ENCODE data around the gene SYPL2.

The SYPL2 gene

GRCh38 chr1:109492779-109493178 is 26.4 kb downstream of the SYPL2 start:
- DNase-seq (ENCODE audit: low read depth), result no peak

GRCh38 chr1:109493227-109493626 is 26.9 kb downstream of the SYPL2 start:
- DNase-seq (ENCODE audit: low read depth), result no peak

GRCh38 chr1:109493805-109494539 is 27.6 kb downstream of the SYPL2 start, which contains the start of gene CYB561D1:
CYB561D1 (plus strand) TSS chr1:109494094; CDS start chr1:109494140, 46 bp downstream.
- DNase-seq (ENCODE audit: low read depth), result peak; percentile 87

GRCh38 chr1:109495738-109496137 is 29.4 kb downstream of the SYPL2 start:
- DNase-seq (ENCODE audit: low read depth), result no peak

GRCh38 chr1:109497449-109498160 is 31.3 kb downstream of the SYPL2 start:
- no peak for DNase-seq (ENCODE audit: low read depth)

- DNase-seq (ENCODE audit: low read depth), result no peak
Measured at GRCh38 chr1:109498161-109498801, 31.9 kb downstream of the SYPL2 start.

- no peak for DNase-seq (ENCODE audit: low read depth)
Measured at GRCh38 chr1:109499081-109499480, 32.7 kb downstream of the SYPL2 start.

GRCh38 chr1:109499661-109500536 is 33.6 kb downstream of the SYPL2 start:
- DNase-seq (ENCODE audit: low read depth), result peak; percentile 36

- DNase-seq (ENCODE audit: low read depth), result no peak
Measured at GRCh38 chr1:109500941-109501381, 34.6 kb downstream of the SYPL2 start.

- DNase-seq (ENCODE audit: low read depth), result no peak
Measured at GRCh38 chr1:109501644-109502363, 35.5 kb downstream of the SYPL2 start.

- no peak for DNase-seq (ENCODE audit: low read depth)
Measured at GRCh38 chr1:109502364-109502851, 36.1 kb downstream of the SYPL2 start.

- no peak for DNase-seq (ENCODE audit: low read depth)
Measured at GRCh38 chr1:109503935-109504334, 37.6 kb downstream of the SYPL2 start.

GRCh38 chr1:109504974-109505373 is 38.6 kb downstream of the SYPL2 start:
- DNase-seq (ENCODE audit: low read depth), result no peak

GRCh38 chr1:109508001-109508872 is 41.9 kb downstream of the SYPL2 start:
- no peak for DNase-seq (ENCODE audit: low read depth)

- DNase-seq (ENCODE audit: low read depth), result no peak
Measured at GRCh38 chr1:109508873-109509175, 42.5 kb downstream of the SYPL2 start.

GRCh38 chr1:109509176-109510134 is 43.1 kb downstream of the SYPL2 start, which contains the start of gene AMIGO1:
AMIGO1 (minus strand) TSS chr1:109509727; CDS start chr1:109508912, 815 bp downstream.
- DNase-seq (ENCODE audit: low read depth), result peak; percentile 59

GRCh38 chr1:109513110-109513710 is 46.9 kb downstream of the SYPL2 start:
- no peak for DNase-seq (ENCODE audit: low read depth)

- DNase-seq (ENCODE audit: low read depth), result no peak
Measured at GRCh38 chr1:109514846-109515245, 48.5 kb downstream of the SYPL2 start.

Measured in activated T-helper 9 cell treated with anti-CD3 and anti-CD28 coated beads, Interleukin-2, amount 50 U/mL, for 16 hours (primary cell).